Kidney epithelial cell (primary cell): ENCODE results near the gene RPP25L. TPM values are rescaled to one million over a fixed set of nuclear protein-coding genes. Genes with fewer than 3 reads are reported as not detected.
A peak's percentile ranks its signal among the peaks of the same experiment; 100 is the strongest.

Source experiments
- DNase-seq: peaks from one replicate; pipeline ENCODE4 v3.0.0-alpha.2; 2010; ENCODE audit warnings: low read depth
- H3K27me3 ChIP-seq: 2 replicates; pipeline ENCODE4 v1.6.0; 2011; ENCODE audit warnings: low read length; ENCODE audit not compliant: control insufficient read depth, insufficient read depth
- H3K36me3 ChIP-seq: 2 replicates; pipeline ENCODE4 v1.5.1; 2011; ENCODE audit warnings: low read length; ENCODE audit not compliant: control insufficient read depth, insufficient read depth
- H3K4me3 ChIP-seq: 2 replicates; pipeline ENCODE4 v1.5.1; 2011; ENCODE audit warnings: low read depth, mild to moderate bottlenecking, control low read depth, low read length
- total RNA-seq: library from RNA; depleted of rRNA; stranded (reverse); fragments of >200 nt; gene quantifications from 2 replicates; pipeline ENCODE4 v1.2.3, GENCODE V29; 2015
- TF ChIP-seq, protein P1 (sequence below): IDR thresholded peaks from 2 replicates; pipeline ENCODE4 v1.5.1; 2011; ENCODE audit warnings: mild to moderate bottlenecking, moderate library complexity, low read length, control low read depth, inconsistent platforms; ENCODE audit not compliant: insufficient read depth, poor library complexity, severe bottlenecking

RPP25L gene
- total RNA-seq, 1 donor from 2014 or later: 31.5 TPM

DNA sequence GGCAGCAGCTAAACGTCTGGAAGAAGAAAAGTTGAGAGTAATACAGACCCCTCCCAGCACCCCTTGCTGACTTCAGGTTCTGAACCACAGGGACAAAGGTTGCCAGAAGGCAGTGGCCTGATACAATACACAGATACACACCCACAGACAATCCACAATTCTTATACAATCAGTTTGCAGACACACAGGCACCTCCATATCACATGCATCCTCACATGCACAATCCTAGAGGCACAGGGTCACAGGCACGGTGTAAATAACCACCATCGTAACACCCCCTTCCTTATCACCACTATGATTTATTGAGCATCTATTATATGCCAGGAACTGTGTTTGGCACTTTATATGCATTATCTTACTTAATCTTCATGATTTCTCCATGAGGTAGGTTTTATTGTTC, 30.6 kb downstream of the RPP25L start:
- Histone ChIP-seq H3K36me3 (no peaks in the 10 kb centered on the region), H3K27me3 (peaks cover 81% of the 10 kb centered on the region), H3K4me3 (no peak overlapping the region)
- DNase-seq: no peak
- TF ChIP-seq, protein P1, sequence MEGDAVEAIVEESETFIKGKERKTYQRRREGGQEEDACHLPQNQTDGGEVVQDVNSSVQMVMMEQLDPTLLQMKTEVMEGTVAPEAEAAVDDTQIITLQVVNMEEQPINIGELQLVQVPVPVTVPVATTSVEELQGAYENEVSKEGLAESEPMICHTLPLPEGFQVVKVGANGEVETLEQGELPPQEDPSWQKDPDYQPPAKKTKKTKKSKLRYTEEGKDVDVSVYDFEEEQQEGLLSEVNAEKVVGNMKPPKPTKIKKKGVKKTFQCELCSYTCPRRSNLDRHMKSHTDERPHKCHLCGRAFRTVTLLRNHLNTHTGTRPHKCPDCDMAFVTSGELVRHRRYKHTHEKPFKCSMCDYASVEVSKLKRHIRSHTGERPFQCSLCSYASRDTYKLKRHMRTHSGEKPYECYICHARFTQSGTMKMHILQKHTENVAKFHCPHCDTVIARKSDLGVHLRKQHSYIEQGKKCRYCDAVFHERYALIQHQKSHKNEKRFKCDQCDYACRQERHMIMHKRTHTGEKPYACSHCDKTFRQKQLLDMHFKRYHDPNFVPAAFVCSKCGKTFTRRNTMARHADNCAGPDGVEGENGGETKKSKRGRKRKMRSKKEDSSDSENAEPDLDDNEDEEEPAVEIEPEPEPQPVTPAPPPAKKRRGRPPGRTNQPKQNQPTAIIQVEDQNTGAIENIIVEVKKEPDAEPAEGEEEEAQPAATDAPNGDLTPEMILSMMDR: no peak

DNA sequence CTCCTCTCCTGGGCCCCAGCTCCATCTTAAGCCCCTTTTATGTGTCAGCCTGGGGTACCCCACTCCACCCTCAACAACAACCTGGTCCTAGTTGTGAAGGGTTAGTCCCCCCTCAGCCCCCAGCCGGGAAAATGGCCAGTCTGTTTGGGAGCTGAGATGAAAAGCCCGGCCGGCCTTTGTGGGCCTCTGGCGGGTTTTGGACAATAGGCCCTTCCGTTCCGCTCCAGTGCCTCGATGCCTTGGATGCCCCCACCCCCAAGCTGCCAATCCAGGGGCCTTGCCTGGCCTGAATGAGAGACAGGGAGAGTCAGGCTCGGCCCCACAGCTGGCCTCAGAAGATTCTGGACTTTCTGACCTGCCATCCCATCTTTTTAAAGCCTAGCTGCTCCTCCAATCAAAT, 31.5 kb downstream of the RPP25L start:
- Histone ChIP-seq H3K36me3 (no peaks in the 10 kb centered on the region), H3K27me3 (peaks cover 81% of the 10 kb centered on the region), H3K4me3 (no peak overlapping the region)
- DNase-seq: no peak
- TF ChIP-seq, protein P1: no peak

DNA sequence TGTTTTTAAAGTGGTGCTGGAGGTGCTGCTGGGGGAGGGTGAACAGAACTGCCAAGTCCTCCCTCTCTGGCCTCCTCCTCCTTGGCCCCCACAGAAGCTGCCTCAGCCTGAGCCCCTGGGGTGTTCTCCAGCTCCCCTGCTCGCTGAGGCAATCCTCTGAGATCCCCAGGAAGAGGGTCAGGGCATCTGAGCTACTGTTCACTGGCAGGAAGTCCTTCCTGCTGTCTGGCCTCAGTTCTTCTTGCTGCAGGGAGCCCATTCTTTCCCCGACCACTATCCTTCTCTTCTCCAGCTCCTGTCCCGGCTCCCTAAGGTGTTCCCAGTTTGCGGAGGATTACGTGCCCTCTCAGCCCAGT, 32.1 kb downstream of the RPP25L start:
- Histone ChIP-seq H3K36me3 (no peaks in the 10 kb centered on the region), H3K4me3 (no peak overlapping the region), H3K27me3 (peaks cover 81% of the 10 kb centered on the region)
- DNase-seq: no peak
- TF ChIP-seq, protein P1: no peak

DNA sequence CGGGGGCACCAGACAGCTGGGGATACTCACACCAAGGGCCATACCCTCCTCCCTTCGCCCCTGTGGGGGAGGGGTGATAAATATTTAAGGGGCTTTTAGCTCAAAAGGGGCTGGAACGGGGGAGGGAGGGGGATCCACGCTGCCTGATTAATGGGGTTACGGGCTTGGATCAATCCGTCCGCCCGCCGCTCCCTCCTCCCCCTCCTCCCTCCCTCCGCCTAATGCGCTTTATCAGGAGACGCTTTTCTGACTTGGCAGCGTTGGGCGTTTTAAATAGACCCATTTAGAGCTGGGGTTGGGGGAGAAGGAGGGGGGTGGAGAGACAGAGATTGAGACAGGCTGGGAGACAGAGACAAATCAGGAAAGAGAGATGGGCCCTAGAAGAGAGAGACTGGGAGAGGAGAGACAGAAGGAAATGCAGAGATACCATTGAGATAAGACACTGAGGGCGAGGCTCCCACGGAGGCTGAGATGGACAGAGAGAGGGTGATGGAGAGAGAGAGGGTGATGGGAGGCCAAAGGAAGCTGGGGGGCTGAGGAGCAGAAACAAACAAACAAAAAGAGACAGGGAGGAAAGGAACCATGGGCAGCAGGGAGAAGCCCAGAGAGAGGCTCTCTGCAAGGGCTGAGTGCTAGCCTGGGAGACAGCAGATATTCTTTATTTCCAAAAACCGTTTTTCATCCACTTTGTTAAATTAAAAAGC, 32.6 kb downstream of the RPP25L start:
- H3K27me3 ChIP-seq: peaks cover 82% of the 10 kb centered on the region
- DNase-seq: no peak
- H3K4me3 ChIP-seq: no peak overlapping the region
- no peaks in the 10 kb centered on the region for H3K36me3 ChIP-seq
- TF ChIP-seq, protein P1: no peak

DNA sequence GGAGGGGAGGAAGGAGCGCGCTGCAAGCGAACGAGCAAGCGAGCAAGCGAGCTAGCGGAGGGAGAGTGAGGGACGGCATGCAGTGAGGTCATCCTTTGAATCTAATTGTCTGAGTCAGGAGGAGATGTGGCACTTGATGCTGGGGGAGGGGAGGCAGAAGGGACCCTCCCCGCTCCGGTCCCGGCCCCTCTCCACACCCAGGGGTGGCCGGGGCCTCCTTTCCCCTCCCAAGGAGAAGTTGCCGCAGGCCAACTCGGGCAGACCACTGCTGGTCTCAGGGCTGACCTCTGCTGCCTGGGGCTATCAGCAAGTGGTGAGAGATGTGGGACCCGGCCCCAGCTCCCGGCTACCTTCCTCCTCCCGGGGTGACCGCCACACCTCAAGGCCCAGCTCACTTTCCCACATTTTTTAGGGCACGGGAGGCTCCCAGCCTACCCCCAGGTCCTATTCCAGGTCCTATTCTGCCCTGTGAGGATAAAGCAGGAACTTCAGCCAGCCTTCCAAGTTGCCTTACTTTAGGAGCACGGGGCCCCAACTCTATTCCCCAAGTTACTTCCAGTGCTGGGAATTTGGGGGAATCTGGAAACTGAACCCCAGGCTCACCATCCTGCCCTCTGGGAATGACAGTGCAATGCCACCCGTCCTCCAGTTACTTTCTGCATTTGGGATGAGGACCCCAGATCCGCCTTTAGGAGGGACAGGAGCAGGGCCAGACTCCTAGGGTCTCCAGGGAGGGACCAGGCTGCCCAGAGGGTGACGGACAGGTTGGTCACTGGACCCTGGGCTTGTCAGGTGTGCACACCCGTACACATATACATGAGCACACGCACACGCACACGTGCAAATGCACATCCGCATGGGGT, 33.4 kb downstream of the RPP25L start:
- no peaks in the 10 kb centered on the region for H3K36me3 ChIP-seq
- TF ChIP-seq, protein P1: no peak
- peak; percentile 14 for DNase-seq
- peaks cover 82% of the 10 kb centered on the region for H3K27me3 ChIP-seq
- no peak overlapping the region for H3K4me3 ChIP-seq
